Skeletal muscle satellite cell (primary cell): ENCODE data around the gene CMSS1.

Source experiments
- H3K27me3 ChIP-seq: 2 replicates; pipeline ENCODE4 v1.7.0; 2013; ENCODE audit warnings: low read length; ENCODE audit not compliant: control insufficient read depth, insufficient read depth
- H3K36me3 ChIP-seq: 2 replicates; pipeline ENCODE4 v1.7.0; 2013; ENCODE audit warnings: mild to moderate bottlenecking, control low read depth, low read length; ENCODE audit not compliant: insufficient read depth
- H3K4me1 ChIP-seq: 2 replicates; pipeline ENCODE4 v1.7.0; 2013; ENCODE audit warnings: low read length; ENCODE audit not compliant: control insufficient read depth, insufficient read depth
- H3K4me2 ChIP-seq: 2 replicates; pipeline ENCODE4 v1.7.0; 2013; ENCODE audit warnings: mild to moderate bottlenecking, low read length
- H3K4me3 ChIP-seq: 2 replicates; pipeline ENCODE4 v1.7.0; 2013; ENCODE audit warnings: low read length
- H3K9ac ChIP-seq: 2 replicates; pipeline ENCODE4 v1.7.0; 2013; ENCODE audit warnings: mild to moderate bottlenecking, low read depth, low read length, moderate library complexity
- H3K9me3 ChIP-seq: replicated peaks from 2 replicates; pipeline ENCODE4 v1.7.0; 2013; ENCODE audit warnings: mild to moderate bottlenecking, control low read depth, low read length

The CMSS1 gene

DNA sequence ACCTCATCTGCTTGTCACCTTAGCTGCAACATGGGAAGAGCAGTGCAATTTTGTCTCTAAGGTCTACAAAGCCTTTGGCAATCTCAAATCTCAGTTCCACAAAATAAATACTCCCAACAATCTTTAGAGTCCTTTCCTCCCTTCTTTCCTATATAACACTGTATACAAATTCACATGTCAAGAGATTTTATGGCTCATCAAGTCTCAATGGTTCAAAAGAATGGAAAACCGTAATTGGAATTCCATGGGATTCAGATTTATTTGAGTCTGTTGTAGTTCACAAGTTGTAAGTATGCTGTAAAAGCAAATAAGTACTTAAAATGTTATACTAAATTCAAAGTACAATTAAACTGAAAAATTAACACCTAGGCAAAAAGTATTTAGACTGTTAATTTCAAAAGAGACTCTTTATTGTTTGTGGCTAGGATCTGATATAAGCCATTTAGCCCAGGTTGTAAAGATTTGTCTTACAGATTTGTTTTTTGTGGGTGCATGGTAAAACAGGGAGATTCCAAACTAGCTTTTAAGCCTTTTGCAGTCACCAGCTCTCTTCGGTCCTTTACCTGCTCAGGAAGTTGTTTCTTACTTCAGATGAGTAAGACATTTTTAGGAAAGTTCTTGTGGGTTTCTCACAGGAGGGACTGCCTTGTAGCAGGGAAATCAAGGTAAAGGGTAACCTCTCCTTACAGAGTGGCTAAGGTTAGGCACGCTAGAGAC, 50.1 kb downstream of the CMSS1 start:
- no peak overlapping the region for H3K4me3 ChIP-seq
- no peaks in the 10 kb centered on the region for H3K27me3 ChIP-seq
- H3K36me3 ChIP-seq, result peaks cover 13% of the 10 kb centered on the region
- no peak overlapping the region for H3K4me2 ChIP-seq
- no peak overlapping the region for H3K9ac ChIP-seq
- peaks cover 43% of the 10 kb centered on the region for H3K4me1 ChIP-seq
- no peaks in the 10 kb centered on the region for H3K9me3 ChIP-seq

DNA sequence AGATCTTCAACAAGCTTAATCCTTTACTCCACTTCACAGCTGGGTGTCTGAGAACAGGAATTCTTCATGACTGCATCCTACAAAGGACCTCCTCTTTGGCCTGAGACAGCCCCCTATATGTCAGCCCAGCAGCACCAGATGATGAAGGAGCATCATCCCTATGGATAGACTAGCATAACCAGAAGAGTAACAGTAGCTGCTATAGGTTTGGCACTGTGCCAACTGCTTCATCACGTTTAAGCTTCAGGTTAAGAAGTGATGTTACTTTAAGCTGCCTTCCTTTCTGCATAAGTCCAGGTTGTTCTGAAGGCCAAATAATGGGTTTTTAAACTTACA, 50.6 kb downstream of the CMSS1 start:
- Histone ChIP-seq H3K4me2 (no peak overlapping the region), H3K27me3 (no peaks in the 10 kb centered on the region), H3K9ac (no peak overlapping the region), H3K36me3 (peaks cover 8% of the 10 kb centered on the region), H3K9me3 (no peaks in the 10 kb centered on the region), H3K4me3 (no peak overlapping the region), H3K4me1 (peaks cover 44% of the 10 kb centered on the region)

DNA sequence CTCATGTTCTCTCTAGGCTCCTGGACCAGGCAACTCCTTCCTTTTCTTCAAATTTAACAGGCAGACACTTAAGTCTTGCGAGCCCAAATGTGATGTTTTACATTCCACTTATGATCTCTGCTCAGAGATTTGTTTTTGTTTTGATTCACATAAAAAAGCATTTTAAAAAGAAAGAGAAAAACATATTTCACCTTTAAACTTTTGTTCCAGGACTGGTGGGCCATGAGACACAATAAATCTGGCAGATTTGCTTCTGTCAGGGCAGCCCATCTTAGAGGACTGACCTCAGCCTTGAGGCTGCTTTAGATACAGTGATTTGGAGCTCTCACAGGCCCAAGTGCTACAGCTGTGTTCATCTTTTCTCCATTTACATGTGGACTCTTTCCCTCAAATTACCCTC, 52.0 kb downstream of the CMSS1 start:
- H3K9ac ChIP-seq, result peak overlapping the region; percentile 17
- H3K4me1 ChIP-seq, result peaks cover 55% of the 10 kb centered on the region
- no peaks in the 10 kb centered on the region for H3K27me3 ChIP-seq
- H3K4me2 ChIP-seq, result no peak overlapping the region
- no peaks in the 10 kb centered on the region for H3K9me3 ChIP-seq
- H3K4me3 ChIP-seq, result no peak overlapping the region
- peaks cover 8% of the 10 kb centered on the region for H3K36me3 ChIP-seq

DNA sequence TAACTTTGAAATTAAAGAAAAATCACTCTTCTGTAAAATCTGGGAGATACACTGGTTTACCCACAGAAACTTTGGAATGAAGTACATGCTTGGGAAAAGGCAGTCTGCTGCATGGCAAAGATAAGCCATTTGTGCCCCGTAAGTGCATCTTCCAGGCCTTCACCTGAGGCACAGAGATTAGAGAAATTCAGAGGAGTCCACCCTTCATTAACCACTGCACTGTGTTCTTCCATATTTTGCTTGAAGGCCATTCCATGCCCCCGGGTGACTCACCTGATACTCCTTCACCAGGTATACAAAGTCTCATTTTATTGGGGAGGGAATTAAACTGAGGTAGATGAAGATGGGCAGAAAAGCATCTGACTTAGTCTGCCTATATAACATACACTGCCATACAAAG, 53.0 kb downstream of the CMSS1 start:
- Histone ChIP-seq H3K27me3 (no peaks in the 10 kb centered on the region), H3K36me3 (peaks cover 8% of the 10 kb centered on the region), H3K4me2 (no peak overlapping the region), H3K9ac (no peak overlapping the region), H3K4me3 (no peak overlapping the region), H3K4me1 (peaks cover 48% of the 10 kb centered on the region), H3K9me3 (no peaks in the 10 kb centered on the region)

DNA sequence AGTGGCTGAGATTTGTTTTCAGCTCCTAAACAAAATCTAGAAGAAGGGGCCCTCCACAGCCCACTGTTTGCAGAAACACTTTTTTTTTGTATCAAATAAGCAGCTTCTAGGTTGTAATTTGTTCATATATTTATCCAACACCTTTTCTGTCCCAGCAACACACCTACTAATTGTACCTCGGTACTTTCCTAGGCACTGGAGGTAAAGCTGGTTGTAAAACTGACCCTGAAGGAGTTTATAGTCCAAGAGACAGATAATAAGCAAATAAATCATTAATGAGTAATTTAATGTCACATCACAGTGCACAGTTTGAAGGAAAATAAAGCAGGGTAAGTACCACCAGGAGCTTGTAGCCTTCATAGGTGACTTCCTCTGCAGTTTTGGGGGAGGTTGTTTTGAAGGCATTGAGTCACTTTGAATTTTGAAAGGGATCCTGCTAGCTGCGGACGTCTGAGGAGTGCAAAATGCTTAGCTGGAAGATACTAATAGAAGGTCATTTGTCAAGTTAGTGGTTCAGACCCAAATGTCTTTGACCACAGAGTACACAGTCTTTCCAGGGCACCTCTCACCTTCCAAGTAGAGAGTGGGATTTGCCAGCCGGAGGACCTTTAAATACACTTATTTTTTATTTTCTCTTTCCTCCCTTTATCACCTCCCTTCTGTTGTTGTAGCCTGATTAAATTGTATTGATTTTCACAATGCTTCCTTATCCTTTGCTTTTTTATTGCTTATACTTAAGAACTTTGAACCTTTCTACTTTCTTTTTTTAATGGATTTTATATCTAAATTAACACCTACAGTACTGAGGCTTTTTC, 53.8 kb downstream of the CMSS1 start:
- no peak overlapping the region for H3K4me3 ChIP-seq
- H3K4me2 ChIP-seq, result peak overlapping the region; percentile 88
- H3K36me3 ChIP-seq, result peaks cover 8% of the 10 kb centered on the region
- H3K9me3 ChIP-seq, result no peaks in the 10 kb centered on the region
- H3K9ac ChIP-seq, result no peak overlapping the region
- H3K4me1 ChIP-seq, result peaks cover 43% of the 10 kb centered on the region
- H3K27me3 ChIP-seq, result no peaks in the 10 kb centered on the region

DNA sequence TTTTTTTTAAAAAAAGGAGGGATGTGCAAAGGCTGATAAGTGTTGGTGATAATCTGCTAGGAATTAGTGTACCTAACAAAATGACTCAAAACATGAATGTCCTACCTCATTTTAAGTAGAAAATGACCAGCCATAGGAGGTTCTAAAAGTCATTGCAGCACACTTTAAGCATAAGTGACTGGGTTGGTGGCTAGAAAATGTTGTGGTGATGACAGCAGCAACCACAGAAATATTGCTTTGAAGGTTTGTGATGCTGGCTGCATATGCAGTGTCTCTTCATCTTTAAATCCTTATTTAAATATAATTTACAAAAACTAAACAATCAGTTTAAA, 55.2 kb downstream of the CMSS1 start:
- H3K9ac ChIP-seq, result peak overlapping the region; percentile 92
- peak overlapping the region; percentile 88 for H3K4me2 ChIP-seq
- H3K27me3 ChIP-seq, result no peaks in the 10 kb centered on the region
- peaks cover 8% of the 10 kb centered on the region for H3K36me3 ChIP-seq
- H3K9me3 ChIP-seq, result no peaks in the 10 kb centered on the region
- no peak overlapping the region for H3K4me3 ChIP-seq
- peaks cover 46% of the 10 kb centered on the region for H3K4me1 ChIP-seq

DNA sequence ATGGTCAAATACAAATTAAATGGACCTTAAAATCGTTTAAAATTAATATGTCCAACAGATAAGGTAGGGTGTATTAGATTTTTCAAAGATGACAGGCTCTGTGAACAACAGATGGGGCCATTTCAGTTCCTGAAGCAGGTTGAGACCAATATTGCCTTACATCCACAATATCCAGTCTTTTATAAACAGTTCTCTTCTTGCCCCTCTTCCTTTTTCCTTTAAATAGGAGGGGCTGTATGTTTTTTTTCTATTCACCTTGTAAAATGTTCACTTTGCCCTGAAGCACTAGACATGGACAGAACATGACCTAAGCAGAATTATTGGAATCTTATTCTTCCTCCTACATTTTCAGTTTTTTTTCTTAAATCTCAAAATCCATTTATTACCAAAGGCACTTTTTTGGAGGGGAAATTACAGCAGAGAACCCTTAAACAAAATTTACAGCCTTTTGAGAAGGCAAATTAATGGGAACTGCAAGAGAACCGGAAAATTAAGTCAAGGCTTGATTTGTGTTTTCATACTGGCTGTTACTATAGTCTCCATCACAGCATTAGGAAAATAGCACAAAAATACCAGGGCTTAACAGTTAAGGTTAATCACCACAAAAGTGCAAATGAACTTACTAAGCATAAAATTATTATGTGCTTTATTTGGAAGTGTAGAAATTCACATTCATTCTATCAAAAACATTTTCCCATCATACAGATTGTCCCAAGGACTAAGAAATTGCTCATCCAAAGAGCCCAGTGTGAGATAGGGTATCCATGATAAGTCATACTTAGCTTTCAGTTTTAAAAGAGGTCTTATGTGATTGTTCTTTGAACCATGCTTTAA, 55.8 kb downstream of the CMSS1 start:
- Histone ChIP-seq H3K9ac (peak overlapping the region; percentile 92), H3K36me3 (peaks cover 8% of the 10 kb centered on the region), H3K4me3 (peak overlapping the region; percentile 74), H3K4me1 (peaks cover 52% of the 10 kb centered on the region), H3K4me2 (peak overlapping the region; percentile 88), H3K9me3 (no peaks in the 10 kb centered on the region), H3K27me3 (no peaks in the 10 kb centered on the region)

DNA sequence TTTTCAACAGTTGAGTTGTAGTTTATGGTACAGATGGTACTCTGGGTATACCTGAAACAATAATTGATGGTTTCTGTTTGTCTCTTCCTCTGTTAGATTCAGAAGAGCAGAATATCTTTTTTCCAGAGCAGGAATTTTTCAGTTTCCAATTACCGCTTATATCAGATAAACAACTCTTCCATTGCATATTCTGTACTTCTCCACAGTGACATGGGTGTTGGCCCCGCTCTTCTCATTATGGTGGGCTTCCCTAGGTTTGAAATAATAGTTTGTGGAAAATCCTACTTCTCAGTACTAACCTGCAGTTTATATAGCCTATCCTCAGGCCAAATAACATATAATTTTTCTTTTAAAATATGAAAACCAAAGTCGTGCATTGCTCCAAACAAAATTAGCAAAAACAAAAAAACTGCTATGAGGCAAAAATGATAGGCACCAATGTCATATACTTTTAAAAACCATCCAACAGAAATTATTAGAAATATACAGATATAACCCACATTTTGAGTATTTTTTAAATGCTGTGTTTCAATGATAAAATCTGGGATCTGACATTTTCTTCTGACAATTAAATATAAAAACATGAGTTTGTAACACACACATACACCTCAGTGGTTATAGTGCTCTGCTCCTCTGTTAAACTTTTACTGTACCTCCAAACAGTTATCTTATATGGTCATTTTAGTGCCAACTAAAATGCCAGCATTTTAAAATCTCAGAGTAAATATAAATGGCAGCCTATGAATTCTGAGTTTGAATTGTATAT, 56.8 kb downstream of the CMSS1 start:
- Histone ChIP-seq H3K4me1 (peaks cover 52% of the 10 kb centered on the region), H3K36me3 (peaks cover 8% of the 10 kb centered on the region), H3K4me3 (peak overlapping the region; percentile 74), H3K9ac (peak overlapping the region; percentile 92), H3K4me2 (peak overlapping the region; percentile 88), H3K27me3 (no peaks in the 10 kb centered on the region), H3K9me3 (no peaks in the 10 kb centered on the region)

DNA sequence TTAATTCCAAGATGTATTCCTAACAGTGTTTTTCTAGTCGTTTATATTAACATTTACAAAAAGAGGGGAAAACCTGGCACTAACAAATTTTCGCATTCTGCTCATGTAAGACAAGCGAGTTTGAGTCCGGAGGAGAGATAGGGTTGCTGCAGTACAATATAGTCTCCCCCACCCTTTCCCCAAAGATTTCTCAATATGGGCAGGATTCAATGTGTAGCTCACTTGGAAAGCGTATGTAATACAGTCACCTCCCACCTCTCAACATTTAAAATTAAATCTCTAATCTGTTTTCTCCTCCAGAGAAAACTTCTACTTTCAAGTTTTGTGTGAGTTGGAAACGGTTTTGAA, 57.9 kb downstream of the CMSS1 start:
- Histone ChIP-seq H3K9me3 (no peaks in the 10 kb centered on the region), H3K9ac (peak overlapping the region; percentile 92)

DNA sequence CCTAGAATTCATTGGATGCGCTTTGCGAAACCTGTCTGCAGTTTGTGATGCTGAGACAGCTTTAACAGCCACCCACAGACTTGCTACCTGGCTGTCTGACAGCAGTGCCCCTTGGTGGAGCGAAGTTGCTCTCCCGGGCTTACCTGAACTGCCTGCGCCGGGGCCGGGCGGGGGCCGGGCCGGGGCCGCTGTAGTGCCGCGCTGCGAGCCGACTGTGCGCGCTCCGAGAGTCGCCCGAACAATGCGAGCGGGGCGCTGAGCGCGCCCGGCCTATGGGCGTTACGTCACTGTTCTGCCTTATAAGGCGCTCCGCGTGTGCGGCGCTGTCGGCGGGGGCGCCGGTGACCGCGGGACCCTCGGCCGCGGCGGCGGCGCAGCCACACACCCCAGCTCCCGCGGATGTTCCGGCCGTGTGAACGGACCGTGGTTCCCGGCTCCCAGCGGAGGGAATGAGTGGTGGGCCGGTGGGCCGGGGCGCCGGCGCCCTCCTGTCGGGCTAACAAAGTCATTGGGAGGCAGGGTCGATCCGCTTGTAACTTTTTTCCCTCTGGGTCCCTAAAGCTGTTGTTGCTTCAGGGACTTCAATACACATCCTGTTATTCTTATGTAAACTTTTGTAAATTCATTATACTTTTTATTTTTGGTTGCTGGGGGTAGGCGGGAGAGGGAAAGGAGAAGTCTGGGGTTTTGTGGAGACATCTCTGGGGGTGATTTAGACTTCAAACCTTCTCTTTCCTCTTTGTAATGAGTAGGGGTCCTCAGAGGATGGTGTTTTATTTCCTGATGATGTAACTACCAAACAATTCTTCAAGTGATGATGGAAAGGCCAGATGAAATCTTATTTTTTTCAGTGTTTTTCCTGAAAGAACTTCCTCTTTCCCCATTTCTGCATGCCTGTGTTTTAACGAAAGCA, 58.5 kb downstream of the CMSS1 start:
- no peaks in the 10 kb centered on the region for H3K27me3 ChIP-seq
- peak overlapping the region; percentile 74 for H3K4me3 ChIP-seq

More for the DNA sequence above, 57.9 kb downstream of the CMSS1 start:
- Histone ChIP-seq H3K4me2 (peak overlapping the region; percentile 88), H3K27me3 (no peaks in the 10 kb centered on the region), H3K36me3 (peaks cover under 1% of the 10 kb centered on the region), H3K4me1 (peaks cover 44% of the 10 kb centered on the region), H3K4me3 (peak overlapping the region; percentile 74)

More for the DNA sequence above, 58.5 kb downstream of the CMSS1 start:
- Histone ChIP-seq H3K9ac (peak overlapping the region; percentile 92), H3K9me3 (no peaks in the 10 kb centered on the region), H3K36me3 (no peaks in the 10 kb centered on the region), H3K4me2 (peak overlapping the region; percentile 88), H3K4me1 (peaks cover 50% of the 10 kb centered on the region)
